NCI-H2196 (cell line): ENCODE results near the gene TFPT.
"Not testable (repeated sequence)": the region's sequence is repeated elsewhere in the genome, so short reads cannot be mapped to it uniquely, and the experiment has no call there.

Experiments
- DNase-seq: peaks from one replicate; lab custom pipeline; 2025; ENCODE audit not compliant: unreplicated experiment; lab: John Stamatoyannopoulos, UW

Gene TFPT

DNA sequence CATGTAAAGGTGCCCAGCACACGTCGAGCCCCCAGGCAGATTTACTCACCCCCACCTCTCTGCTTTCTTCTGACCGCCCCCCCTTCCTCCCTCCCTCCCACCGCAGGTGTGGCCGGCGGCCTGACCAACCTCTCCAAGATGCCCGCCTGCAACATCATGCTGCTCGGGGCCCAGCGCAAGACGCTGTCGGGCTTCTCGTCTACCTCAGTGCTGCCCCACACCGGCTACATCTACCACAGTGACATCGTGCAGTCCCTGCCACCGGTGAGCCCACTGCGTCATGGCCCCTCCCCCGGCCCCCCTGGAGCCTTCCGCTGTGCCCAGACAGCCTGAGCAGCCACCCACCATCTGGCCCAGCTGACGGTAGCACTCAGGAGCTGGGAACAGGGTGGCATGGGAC, 8.9 kb upstream of the TFPT start:
- DNase-seq: no peak

DNA sequence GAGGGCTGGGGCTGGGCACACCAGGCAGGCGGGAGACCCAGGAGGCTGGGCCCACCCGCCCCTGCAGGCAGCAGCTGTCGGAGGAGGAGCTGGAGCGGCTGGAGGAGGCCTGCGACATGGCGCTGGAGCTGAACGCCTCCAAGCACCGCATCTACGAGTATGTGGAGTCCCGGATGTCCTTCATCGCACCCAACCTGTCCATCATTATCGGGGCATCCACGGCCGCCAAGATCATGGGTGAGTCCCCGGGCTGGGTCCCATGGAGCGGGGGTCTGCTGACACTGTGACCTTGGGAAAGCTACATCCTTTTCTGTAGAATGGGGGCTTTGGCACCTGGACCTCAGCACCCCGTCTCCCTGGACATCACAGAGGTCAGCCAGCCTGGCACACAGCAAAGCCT, 8.2 kb upstream of the TFPT start:
- no peak for DNase-seq

DNA sequence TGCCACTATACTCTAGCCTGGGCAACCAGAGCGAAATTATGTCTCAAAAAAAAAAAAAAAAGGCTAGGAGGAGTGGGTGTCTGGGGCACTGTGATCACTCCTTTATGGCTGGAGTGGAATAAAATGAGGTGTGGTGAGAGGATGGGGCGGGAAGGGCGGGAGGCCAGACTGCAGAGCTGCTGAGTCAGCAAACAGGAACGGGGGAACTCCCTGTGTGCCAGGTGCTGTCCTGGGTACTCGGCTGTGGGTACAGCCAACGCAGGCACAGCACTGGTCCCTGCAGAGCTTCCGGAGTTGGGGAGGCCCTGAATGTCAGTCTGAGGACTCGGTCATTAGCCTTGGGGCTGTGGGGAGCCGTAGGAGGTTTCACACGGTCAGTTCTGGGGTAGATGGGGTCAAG, 5.8 kb upstream of the TFPT start:
- DNase-seq: no peak

DNA sequence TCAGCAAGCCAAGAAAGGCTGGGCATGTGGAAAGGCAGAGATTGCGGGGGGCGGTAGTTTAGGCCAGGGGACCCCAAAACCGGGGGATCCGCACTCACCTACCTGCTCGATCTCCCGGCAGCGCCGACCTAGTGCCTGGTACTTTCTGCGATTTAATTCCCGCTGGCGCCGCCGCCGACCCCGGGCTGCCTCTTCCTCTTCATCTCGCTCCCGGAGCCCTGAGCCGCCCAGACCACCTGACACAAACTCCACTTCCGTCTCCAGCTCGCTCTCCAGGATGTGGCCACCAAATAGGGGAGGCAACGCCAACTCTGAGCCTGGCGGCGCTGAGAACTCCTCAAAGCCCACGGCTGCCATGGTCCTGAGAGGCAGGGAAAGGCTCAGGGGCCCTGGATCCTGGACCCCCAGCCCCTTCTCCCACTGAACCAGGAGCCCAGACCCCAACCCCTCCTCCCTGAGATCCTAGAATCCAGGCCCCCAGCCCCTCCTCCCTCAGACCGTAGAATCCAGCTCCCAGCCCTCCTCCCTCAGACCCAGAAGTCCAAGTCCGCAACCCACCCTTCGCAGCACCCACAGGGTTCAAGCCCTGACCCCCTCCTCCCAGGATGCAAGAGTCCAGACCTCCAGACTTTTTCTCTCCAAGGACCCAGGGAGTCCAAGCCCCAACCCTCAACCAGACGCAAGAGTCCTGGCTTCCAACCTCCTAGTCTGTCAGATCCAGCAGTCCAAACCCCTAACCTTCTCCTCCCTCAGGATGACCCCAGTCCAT, 933 bp downstream of the TFPT start:
- peak; percentile 45 for DNase-seq

DNA sequence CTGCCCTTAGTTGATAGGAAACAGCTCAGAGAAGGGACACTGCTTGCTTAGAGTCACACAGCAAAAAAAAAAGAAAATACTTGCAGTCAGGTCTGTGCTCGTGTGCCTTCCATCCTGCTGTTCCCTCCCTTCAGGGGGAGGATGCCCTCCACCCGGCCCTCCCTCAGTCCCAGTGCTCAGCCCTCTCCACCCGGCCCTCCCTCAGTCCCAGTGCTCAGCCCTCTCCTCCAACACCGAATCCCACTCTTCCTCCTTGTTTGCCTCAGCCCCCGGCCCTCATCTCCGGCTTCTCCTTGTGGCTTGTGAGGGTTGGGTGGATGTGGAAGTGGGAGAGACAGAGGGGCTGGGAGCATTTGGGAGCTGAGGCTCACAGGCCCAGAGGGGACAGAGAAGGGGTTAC, 5.8 kb downstream of the TFPT start:
- DNase-seq: no peak

DNA sequence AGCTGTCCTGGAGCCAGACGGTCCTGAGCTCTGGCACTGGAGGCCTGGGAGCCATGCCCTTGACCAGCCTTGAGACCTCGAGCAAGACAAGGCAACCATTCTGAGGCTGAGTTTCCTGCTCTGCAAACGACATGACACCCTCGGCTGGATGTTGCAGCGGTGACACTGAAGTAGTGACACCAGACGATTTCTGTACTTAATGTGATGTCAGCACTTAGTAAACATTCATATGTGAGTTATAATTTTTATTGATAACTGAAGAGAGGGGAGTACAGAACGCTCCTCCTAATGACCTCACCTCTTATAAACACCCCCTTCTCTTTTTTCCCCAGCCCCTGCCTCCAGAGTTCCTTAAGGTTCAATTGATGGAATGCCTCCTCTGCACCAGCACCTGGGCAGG, 7.0 kb downstream of the TFPT start:
- DNase-seq: no peak

DNA sequence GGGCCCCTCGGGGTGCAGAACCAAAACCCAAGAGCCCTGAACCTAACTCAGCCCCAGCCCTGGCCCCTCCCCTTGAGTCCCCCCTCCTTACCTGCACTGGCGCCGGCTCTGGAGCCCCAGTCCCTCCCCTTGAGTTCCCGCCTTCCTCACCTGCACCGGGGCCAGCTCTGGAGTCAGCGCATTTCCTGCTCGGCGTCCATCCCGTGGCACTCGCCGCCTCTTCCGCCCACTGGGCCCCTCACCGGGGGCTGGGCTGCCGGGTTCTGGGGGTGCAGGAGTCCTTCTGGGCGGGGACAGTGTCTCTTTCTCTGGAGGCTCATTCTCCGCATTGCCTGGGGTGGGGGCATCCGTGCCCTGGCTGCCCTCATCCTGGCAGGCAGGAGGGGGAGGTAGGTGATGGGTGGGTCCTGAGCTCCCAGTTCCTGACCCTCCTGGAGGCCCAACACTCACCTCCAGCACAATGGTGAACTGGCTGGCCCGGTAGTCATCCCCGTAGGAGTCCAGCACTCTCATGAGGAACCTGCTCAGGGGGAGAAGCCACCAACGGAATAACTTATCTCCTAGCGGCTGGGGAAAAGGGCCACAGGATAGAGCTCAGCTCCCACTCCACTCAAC, 7.5 kb downstream of the TFPT start:
- DNase-seq: no peak

DNA sequence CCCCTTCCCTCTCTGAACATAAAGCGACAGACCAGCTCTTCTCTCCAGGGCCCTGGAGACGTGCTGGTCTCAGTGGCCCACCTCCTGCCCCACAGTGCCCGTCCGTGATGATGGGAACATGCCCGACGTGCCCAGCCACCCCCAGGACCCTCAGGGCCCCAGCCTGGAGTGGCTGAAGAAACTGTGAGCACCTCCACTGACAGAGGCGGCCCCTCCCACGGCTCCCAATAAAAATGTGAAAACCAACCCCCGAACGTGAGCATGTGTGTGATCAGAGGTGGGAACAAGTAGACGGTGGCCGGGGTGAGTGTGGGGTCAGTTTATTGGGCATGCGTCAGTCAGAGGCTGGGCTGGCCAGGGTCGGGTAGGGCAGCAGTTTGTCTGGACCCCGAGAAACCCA, 8.7 kb downstream of the TFPT start:
- DNase-seq: no peak

DNA sequence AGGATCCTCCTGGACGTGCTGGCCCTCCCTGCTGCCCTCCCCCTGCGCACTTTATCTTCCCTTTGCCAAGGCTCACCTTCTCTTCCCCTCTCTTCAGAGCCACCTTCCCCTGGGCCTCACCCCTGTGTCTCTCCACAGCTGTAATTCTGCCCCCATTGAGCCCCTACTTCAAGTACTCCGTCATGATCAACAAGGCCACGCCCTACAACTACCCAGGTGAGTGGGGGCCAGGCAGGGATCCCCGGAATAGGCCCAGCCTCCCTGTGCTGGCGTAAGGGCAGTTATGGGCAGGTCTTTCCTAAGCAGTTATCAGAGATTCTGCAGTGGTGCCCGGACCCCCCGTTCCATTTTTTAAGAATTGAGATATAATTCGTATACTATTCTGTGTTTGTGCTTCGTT, 9.7 kb downstream of the TFPT start:
- DNase-seq: no peak

DNA sequence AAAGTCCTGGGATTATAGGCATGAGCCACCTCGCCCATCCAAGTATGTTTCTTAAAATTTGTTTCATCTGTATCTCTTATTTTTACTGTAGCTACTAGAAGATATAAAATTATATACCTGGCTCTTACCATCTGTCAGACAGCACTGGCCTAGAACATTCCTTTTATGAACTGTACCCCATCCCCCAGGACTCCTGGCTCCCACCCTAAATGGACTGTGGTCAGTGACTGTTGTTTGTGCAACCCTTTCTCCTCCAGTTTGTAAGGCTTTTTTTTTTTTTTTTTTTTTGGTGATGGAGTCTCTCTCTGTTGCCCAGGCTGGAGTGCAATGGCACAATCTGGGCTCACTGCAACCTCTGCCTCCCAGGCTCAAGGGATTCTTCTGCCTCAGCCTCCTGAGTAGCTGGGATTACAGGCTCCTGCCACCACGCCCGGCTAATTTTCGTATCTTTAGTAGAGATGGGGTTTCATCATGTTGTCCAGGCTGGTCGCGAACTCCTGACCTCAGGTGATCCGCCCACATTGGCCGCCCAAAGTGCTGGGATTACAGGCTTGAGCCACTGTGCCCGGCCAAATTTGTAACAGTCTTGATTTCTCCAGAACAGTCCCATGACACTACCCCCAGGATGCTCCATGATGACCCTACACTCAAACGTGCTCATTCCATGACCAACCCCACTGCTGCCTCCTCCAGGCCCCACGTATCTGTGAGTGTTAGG, 10.3 kb downstream of the TFPT start:
- DNase-seq: no peak

DNA sequence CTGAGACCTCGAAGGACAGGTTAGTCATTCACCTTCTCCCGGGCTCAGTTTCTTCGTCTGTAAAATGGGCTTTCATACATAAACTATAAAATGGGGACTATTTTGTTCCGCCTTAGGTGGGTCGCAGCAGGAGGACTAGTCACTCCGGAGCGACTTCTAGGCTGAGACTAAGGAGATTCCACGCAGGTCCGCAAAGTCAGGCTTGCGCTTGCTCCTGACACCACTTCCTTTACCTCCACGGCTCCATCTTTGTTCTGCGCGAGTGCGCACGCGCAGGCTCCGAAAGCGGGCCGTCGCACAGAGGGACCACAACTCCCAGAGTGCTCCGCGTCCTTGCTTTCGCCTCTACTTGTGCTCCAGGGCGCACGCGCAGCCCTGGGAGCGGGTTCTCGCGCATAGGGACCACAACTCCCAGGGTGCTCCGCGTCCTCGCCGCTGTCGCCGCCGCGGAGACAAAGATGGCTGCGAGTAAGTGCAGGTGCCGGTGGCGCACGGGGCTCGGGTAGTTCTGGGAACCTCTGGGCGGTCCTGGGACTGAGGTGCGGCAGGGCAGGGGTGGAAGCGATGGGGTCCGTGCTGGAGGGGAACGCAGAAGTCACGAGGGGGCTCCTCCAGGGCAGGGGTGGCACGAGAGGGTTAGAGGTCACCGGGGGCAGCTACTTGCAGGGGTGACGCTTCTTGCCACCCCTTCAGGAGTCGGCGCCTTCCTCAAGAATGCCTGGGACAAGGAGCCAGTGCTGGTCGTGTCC, 12.9 kb downstream of the TFPT start, which contains the start of gene NDUFA3:
TSS of gene NDUFA3 (plus strand) at position 435 of the 749 bp plus-strand sequence. CDS start at position 459, 24 bp downstream.
- DNase-seq: peak; percentile 98

DNA sequence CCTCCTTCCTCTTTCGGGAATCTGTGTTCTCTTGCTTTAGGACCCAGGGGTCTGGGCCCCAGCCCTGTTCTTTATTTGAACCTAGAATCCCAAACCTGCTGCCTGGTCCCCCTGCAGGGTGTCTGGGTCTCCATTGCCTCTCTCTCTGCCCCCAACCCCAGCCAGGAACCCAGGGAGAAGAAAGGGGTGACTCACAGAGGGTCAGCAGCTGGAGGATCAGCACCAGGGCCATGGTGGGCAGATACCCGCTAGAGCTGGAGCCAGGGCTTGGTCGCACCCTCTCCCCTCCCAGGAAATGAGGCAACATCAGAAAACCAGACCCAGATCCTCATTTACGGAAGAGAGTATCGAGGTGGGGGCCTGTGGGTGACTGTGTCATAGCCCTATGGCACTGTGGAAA, 14.9 kb downstream of the TFPT start, which contains the start of gene OSCAR:
TSS of gene OSCAR (minus strand) at position 243 of the 400 bp plus-strand sequence. CDS start at position 232, 11 bp downstream.
- DNase-seq: no peak

DNA sequence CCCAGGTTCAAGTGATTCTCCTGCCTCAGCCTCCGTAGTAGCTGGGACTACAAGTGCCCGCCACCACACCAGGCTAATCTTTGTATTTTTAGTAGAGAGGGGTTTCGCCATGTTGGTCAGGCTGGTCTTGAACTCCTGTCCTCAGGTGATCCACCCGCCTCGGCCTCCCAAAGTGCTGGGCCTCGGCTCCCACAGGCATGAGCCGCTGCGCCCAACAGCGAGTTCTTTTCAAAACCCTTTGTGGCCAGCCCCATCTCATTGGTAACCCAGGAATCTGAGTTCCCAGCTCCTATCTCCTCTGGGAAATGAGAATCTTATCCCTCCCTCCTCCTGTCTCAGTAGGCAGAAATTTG, 15.6 kb downstream of the TFPT start:
- DNase-seq: not testable (repeated sequence)

DNA sequence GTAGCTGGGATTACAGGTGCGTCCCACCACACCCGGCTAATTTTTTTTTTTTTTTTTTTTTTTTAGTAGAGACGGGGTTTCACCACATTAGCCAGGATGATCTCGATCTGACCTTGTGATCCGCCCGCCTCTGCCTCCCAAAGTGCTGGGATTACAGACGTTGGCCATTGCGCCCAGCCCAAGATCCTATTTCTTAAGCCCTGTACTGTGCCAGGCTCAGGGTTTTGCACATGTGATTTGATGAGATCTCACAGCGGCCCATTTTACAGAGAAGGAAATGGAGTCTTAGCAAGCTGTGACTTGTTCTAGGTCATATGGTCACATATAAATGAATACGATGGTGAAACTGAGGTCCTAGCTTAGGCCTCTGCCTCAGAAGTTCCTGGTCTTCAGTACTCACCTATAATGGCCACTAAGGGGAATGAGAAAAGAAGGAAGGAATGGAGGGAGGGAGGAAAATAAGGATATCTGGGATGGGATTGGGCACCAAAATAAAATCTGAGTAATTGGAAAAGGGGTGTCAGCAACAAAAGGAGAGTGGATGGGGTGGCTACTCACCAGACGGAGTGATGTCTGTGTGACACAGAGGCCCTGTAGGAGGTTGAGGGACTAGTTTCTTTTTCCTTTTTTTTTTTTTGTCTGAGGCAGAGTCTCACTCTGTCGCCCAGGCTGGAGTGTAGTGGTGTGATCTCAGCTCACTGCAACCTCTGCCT, 16.1 kb downstream of the TFPT start:
- DNase-seq: no peak

DNA sequence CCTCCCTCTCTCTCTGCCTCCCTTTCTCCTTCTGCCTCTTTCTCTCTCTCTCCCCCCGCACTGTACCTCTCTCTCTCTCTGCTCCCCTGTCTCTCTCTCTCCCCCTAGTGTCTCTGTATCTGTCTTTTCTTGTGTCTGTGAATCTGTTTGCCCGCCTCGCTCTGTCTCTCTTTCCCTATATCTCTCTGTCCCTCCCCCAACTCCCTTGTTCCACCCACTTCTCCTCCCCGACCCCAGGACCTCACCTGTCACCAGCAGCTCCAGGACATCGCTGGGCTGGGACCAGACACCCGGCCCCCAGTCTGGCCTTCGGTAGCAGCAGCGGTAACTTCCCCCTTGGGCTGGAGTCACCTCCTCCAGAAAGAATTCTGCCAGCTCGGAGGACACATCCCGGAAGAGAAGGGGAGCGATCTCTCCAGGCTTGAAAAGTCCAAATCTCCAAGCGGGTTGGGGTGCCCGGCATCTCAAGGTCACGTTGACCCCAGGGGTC, 18.8 kb downstream of the TFPT start:
- DNase-seq: no peak

DNA sequence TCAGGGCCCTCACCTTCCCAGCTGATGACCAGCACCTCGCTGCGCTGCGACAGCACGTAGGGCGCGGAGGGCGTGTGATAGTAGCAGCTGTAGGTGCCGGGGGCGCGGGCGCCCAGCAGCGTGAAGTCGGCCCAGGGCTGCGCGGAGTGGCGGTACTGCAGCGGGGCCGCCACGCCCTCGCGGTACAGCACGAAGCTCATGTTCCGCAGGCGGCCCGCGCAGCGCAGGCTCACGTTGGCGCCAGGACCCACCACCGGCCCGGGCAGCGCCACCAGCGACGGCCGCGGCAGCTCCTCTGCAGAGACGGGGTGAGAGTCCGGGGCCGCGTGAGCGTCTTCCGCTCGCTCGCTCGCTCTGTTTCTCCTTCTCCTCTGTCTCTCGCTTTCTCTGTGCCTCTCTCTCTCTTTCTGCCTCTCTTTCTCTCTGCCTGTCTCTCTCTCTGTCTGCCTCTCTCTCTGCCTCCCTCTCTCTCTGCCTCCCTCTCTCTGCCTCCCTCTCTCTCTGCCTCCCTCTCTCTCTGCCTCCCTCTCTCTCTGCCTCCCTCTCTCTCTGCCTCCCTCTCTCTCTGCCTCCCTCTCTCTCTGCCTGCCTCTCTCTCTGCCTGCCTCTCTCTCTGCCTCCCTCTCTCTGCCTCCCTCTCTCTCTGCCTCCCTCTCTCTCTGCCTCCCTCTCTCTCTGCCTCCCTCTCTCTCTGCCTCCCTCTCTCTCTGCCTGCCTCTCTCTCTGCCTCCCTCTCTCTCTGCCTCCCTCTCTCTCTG, 19.4 kb downstream of the TFPT start:
- DNase-seq: not testable (repeated sequence)

DNA sequence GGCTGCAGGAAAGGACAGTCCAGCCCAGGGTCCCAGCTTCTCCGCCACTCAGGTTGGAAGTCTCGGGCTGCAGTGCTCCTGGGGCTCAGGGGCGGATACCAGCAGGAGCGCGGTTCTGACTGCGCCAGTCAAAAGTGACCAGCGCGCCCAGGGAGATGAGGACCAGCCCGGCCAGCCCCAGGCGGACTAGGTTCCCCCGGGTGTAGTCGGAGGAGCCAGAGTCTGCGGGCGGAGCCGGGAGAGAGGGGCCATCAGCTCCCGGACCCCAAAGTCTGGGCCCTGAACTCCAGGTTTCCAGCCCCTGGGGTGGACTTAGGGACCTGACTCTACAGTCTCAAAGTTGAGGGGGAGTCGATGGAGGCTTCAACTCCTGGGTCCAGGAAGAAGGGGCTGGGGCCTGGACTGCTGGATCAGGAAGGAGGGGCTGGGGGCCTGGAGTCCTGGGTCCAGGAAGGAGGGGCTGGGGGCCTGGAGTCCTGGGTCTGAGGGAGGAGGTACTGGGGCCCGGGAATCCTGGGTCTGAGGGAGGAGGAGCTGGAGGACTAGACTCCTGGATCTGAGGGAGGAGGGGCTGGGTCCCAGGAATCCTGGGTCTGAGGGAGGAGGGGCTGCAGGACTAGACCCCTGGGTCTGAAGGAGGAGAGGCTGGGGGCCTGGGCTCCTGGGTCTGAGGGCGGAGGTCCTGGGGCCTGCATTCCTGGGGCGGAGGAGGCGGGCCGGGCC, 20.2 kb downstream of the TFPT start:
- DNase-seq: no peak

DNA sequence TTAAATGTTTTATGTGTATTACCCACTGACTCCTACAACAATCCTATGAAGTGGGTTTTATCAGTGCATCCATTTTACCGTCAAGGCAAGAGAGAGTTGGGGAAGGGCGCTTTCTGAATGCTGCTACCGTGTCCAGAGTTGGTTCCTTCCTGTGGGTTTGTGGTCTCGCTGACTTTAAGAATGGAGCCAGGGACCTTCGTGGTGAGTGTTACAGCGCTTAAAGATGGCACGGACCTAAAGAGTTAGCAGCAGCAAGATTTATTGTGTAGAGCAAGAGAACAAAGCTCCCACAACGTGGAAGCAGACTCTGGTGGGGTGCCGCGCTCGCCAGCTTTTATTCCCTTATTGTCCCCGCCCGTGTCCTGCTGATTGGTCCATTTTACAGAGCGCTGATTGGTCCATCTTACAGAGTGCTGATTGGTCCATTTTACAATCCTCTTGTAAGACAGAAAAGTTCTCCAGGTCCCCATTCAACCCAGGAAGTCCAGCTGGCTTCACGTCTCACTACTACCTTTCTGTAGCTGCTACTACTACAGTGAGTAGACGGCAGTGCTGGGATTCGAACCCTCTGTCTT, 20.9 kb downstream of the TFPT start:
- no peak for DNase-seq

DNA sequence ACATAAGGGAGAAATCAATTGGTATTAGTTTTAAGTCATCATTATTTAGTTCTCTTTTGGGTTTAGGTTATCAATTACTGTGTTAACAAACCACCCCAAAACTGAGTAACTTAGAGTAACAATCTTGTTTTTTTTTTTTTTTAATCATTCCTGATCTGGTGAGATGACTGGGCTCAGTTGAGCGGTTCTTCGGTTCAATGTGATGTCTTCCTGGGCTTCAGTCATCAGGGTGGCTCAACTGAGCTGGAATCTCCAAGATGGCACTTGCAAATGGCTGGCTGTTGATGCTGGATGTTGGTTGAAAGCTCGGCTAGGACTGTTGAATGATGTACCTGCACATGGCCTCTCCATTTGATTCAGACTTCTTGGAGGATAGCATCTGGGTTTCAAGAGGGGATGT, 31.0 kb downstream of the TFPT start:
- no peak for DNase-seq
